DND-41 (cell line): ENCODE data around the gene NUMBL.

Experiments used
- CTCF ChIP-seq: IDR thresholded peaks from 2 replicates; pipeline ENCODE4 v1.5.1; 2012; ENCODE audit warnings: borderline replicate concordance, low read length, moderate library complexity, mild to moderate bottlenecking; ENCODE audit not compliant: poor library complexity, severe bottlenecking; ENCODE audit errors: extremely low read depth
- EZH2 ChIP-seq: IDR thresholded peaks from 3 replicates; pipeline ENCODE4 v1.6.1; 2012; ENCODE audit warnings: borderline replicate concordance, low read depth, mild to moderate bottlenecking, moderate library complexity, low read length, inconsistent platforms; ENCODE audit not compliant: severe bottlenecking

GRCh38 chr19:40703029-40703755 is 12.7 kb upstream of the NUMBL start:
- no peak for TF ChIP-seq CTCF
- no peak for TF ChIP-seq EZH2
